HepG2 (cell line): Measurements from ENCODE around the gene AMOTL2. TPM values are rescaled to one million over a fixed set of nuclear protein-coding genes. Genes with fewer than 3 reads are reported as not detected.

ENCODE experiments used
- ATF5 ChIP-seq: sonication (generic); formaldehyde crosslinking; IDR thresholded peaks from 2 replicates; pipeline ENCODE4 v1.4.0; 2020; ENCODE audit warnings: mild to moderate bottlenecking, low read depth, missing genetic modification reagents
- CSRNP2 ChIP-seq: sonication (generic); formaldehyde crosslinking; conservative IDR thresholded peaks from 2 replicates; pipeline ENCODE4 v1.8.0; 2022; ENCODE audit warnings: low read depth, missing genetic modification reagents
- HNF1B ChIP-seq: sonication (generic); formaldehyde crosslinking; IDR thresholded peaks from 2 replicates; pipeline ENCODE4 v1.5.1; 2020; ENCODE audit warnings: mild to moderate bottlenecking, moderate library complexity, missing genetic modification reagents
- HNF4G ChIP-seq, 2 experiments: sonication (generic) in 1 of 2; formaldehyde crosslinking in 1 of 2; IDR thresholded peaks; 2 replicates each; pipeline versions ENCODE4 v1.4.0 to v1.6.1; 2011 to 2020; ENCODE audit warnings: borderline replicate concordance in 2 of 2, low read depth in 2 of 2, mild to moderate bottlenecking in 2 of 2, low read length in 1 of 2, missing genetic modification reagents in 1 of 2, moderate library complexity in 1 of 2
- IRF1 ChIP-seq: sonication (generic); formaldehyde crosslinking; IDR thresholded peaks from 2 replicates; pipeline ENCODE4 v1.4.0; 2020; ENCODE audit warnings: low read depth, mild to moderate bottlenecking, missing genetic modification reagents
- MIER2 ChIP-seq: IDR thresholded peaks from 2 replicates; pipeline ENCODE4 v1.6.1; 2016; ENCODE audit warnings: missing biosample characterization, missing genetic modification reagents
- MTERF4 ChIP-seq: sonication (generic); formaldehyde crosslinking; IDR thresholded peaks from 2 replicates; pipeline ENCODE4 v1.8.0; 2023; ENCODE audit warnings: mild to moderate bottlenecking, missing genetic modification reagents
- MTF2 ChIP-seq: sonication (generic); formaldehyde crosslinking; IDR thresholded peaks from 2 replicates; pipeline ENCODE4 v1.5.0; 2020; ENCODE audit warnings: missing genetic modification reagents, borderline replicate concordance
- NR2F1 ChIP-seq, 2 experiments: fragments of 450-650 bp in 1 of 2; formaldehyde crosslinking in 1 of 2; IDR thresholded peaks; 2 replicates each; pipeline versions ENCODE4 v1.5.0 to v1.6.1; 2016 to 2020; ENCODE audit warnings: mild to moderate bottlenecking in 1 of 2, missing compliant biosample characterization in 1 of 2, missing genetic modification reagents in 1 of 2, moderate library complexity in 1 of 2
- PREB ChIP-seq: sonication (generic); formaldehyde crosslinking; IDR thresholded peaks from 2 replicates; pipeline ENCODE4 v1.4.0; 2020; ENCODE audit warnings: missing genetic modification reagents
- SCMH1 ChIP-seq: sonication (generic); formaldehyde crosslinking; IDR thresholded peaks from 2 replicates; pipeline ENCODE4 v1.9.0; 2021; ENCODE audit warnings: missing genetic modification reagents, mild to moderate bottlenecking, borderline replicate concordance
- SP1 ChIP-seq, 2 experiments: fragments of 450-650 bp in 1 of 2; sonication (generic) in 1 of 2; formaldehyde crosslinking in 1 of 2; IDR thresholded peaks; 2 replicates each; pipeline versions ENCODE4 v1.4.0 to v1.6.1; 2016 to 2020; ENCODE audit warnings: missing genetic modification reagents in 1 of 2
- ZNF24 ChIP-seq: fragments of 450-650 bp; IDR thresholded peaks from 2 replicates; pipeline ENCODE4 v1.6.1; 2017; ENCODE audit warnings: antibody characterized with exemption, mild to moderate bottlenecking
- ZNF501 ChIP-seq: sonication (generic); formaldehyde crosslinking; IDR thresholded peaks from 2 replicates; pipeline ENCODE4 v1.5.1; 2020; ENCODE audit warnings: mild to moderate bottlenecking, moderate library complexity, missing genetic modification reagents
- ZNF597 ChIP-seq: sonication (generic); formaldehyde crosslinking; IDR thresholded peaks from 2 replicates; pipeline ENCODE4 v1.5.0; 2020; ENCODE audit warnings: missing genetic modification reagents
- polyA plus RNA-seq, 8 experiments: library from polyadenylated mRNA; depleted of rRNA in 3 of 8; stranded (reverse) in 7 of 8; unstranded in 1 of 8; fragments of >200 nt; fragmentation: Illumina TruSeq in 4 of 8; extraction: Trizol in 4 of 8; gene quantifications; 2 replicates each; pipeline versions ENCODE4 v1.2.1 to v1.2.3, GENCODE V29; 2011 to 2016; ENCODE audit warnings: low read depth in 4 of 8, missing spikeins in 1 of 8, mixed read lengths in 1 of 8; ENCODE audit not compliant: insufficient read depth in 1 of 8
- total RNA-seq, 5 experiments: library from RNA; depleted of rRNA; stranded (reverse); fragments of >200 nt; fragmentation: Illumina TruSeq; extraction: Trizol; gene quantifications; 2 replicates each; pipeline ENCODE4 v1.2.3, GENCODE V29; 2016; ENCODE audit warnings: low read depth in 1 of 5

Gene AMOTL2
- total and polyA plus RNA-seq, 2 of the 13 experiments (the other 11 are each of a cell fraction or from before 2014, with no cell fraction given) = 17.3 to 18.5 TPM

- TF ChIP-seq ZNF597 (CRISPR knock-in tag) (no peak), NR2F1 (CRISPR knock-in tag; IDR thresholded peaks at IDR 0.05) (0 out of 4 replicates have a peak, but pooled peaks of 1 of the 2 experiments have one; percentile 39), SP1 (IDR thresholded peaks at IDR 0.05) (no peak), SP1 (CRISPR knock-in tag; IDR thresholded peaks at IDR 0.05) (no peak), HNF1B (CRISPR knock-in tag) (peak; percentile 43; the same call in 1 of the 2 replicates), IRF1 (no peak), MTERF4 (CRISPR knock-in tag) (no peak), ZNF24 (no peak), MTF2 (CRISPR knock-in tag) (no peak), MIER2 (CRISPR knock-in tag) (0 out of 2 replicates have a peak, but pooled peaks have one; percentile 35), ZNF501 (peak; percentile 39; the same call in 1 of the 2 replicates), CSRNP2 (CRISPR knock-in tag) (no peak), ATF5 (CRISPR knock-in tag) (no peak), HNF4G (IDR thresholded peaks at IDR 0.05; ENCODE audit: borderline replicate concordance, low read depth, low read length) (no peak), HNF4G (CRISPR knock-in tag; IDR thresholded peaks at IDR 0.05; ENCODE audit: borderline replicate concordance, low read depth) (no peak), PREB (no peak), SCMH1 (CRISPR knock-in tag) (no peak)
Observed at GRCh38 chr3:134419214-134419959, 45.1 kb upstream of the AMOTL2 start (continued).
